K562 (cell line): ENCODE measurements around the gene BTG2. TPM values are rescaled to one million over a fixed set of nuclear protein-coding genes. Genes with fewer than 3 reads are reported as not detected.

Experiments
- CBFA2T2 ChIP-seq: fragments of 450-650 bp; conservative IDR thresholded peaks from 2 replicates; pipeline ENCODE4 v1.6.1; 2017; ENCODE audit warnings: mild to moderate bottlenecking
- CBX8 ChIP-seq: fragments of 200-600 bp; sonication (generic); IDR thresholded peaks from 2 replicates; pipeline ENCODE4 v1.6.1; 2012; ENCODE audit warnings: borderline replicate concordance, mixed run types, low read depth, mild to moderate bottlenecking, moderate library complexity, mixed read lengths, low read length, control low read depth, inconsistent platforms; ENCODE audit not compliant: poor library complexity, severe bottlenecking; ENCODE audit errors: extremely low read depth
- CEBPZ ChIP-seq: fragments of 150-350 bp; IDR thresholded peaks from 2 replicates; pipeline ENCODE4 v1.6.1; 2014; ENCODE audit warnings: low read depth, mild to moderate bottlenecking, low read length, borderline replicate concordance
- CREB1 ChIP-seq, 2 experiments: sonication (generic) in 1 of 2; formaldehyde crosslinking in 1 of 2; IDR thresholded peaks; 2 replicates each; pipeline versions ENCODE4 v1.6.1 to v1.8.0; 2012 to 2022; ENCODE audit warnings: inconsistent platforms in 1 of 2, mild to moderate bottlenecking in 1 of 2, missing genetic modification reagents in 1 of 2, moderate library complexity in 1 of 2
- DLX4 ChIP-seq: fragments of 250-450 bp; sonication (Bioruptor Pico); IDR thresholded peaks from 2 replicates; pipeline ENCODE4 v1.6.1; 2021; ENCODE audit warnings: mild to moderate bottlenecking
- EHMT2 ChIP-seq: fragments of 450-650 bp; IDR thresholded peaks from 2 replicates; pipeline ENCODE4 v1.6.1; 2018; ENCODE audit warnings: antibody characterized with exemption
- ELF4 ChIP-seq: fragments of 450-650 bp; formaldehyde crosslinking; IDR thresholded peaks from 2 replicates; pipeline ENCODE4 v1.4.0; 2022; ENCODE audit warnings: missing genetic modification characterization
- ESRRB ChIP-seq: fragments of 250-450 bp; sonication (Bioruptor Pico); IDR thresholded peaks from 2 replicates; pipeline ENCODE4 v1.5.0; 2020; ENCODE audit warnings: mild to moderate bottlenecking, moderate library complexity, borderline replicate concordance
- FOXP1 ChIP-seq: sonication (generic); formaldehyde crosslinking; IDR thresholded peaks from 2 replicates; pipeline ENCODE4 v1.8.0; 2022; ENCODE audit warnings: mild to moderate bottlenecking, missing genetic modification reagents
- GATA2 ChIP-seq: sonication (generic); formaldehyde crosslinking; IDR thresholded peaks from 2 replicates; pipeline ENCODE4 v1.4.0; 2020; ENCODE audit warnings: mild to moderate bottlenecking, missing genetic modification reagents
- HCFC1 ChIP-seq: IDR thresholded peaks from 2 replicates; pipeline ENCODE4 v1.6.1; 2012; ENCODE audit warnings: low read depth, low read length, improper control_type of control experiment
- HDAC1 ChIP-seq, 2 experiments: fragments of 450-650 bp; IDR thresholded peaks; 2 replicates each; pipeline ENCODE4 v1.6.1; 2016 to 2017; ENCODE audit warnings: inconsistent platforms in 1 of 2, mild to moderate bottlenecking in 1 of 2, moderate library complexity in 1 of 2
- MBD2 ChIP-seq: sonication (generic); IDR thresholded peaks from 2 replicates; pipeline ENCODE4 v1.6.1; 2016; ENCODE audit warnings: low read depth, borderline replicate concordance
- MTF1 ChIP-seq: fragments of 250-450 bp; sonication (Bioruptor Pico); IDR thresholded peaks from 2 replicates; pipeline ENCODE4 v1.9.0; 2021; ENCODE audit warnings: moderate library complexity, mild to moderate bottlenecking, inconsistent platforms, borderline replicate concordance
- NFATC3 ChIP-seq: fragments of 450-650 bp; IDR thresholded peaks from 2 replicates; pipeline ENCODE4 v1.6.1; 2017; ENCODE audit warnings: mild to moderate bottlenecking
- PHB2 ChIP-seq: fragments of 450-650 bp; IDR thresholded peaks from 2 replicates; pipeline ENCODE4 v1.6.1; 2017; ENCODE audit warnings: low read depth
- POLR2G ChIP-seq: fragments of 200-400 bp; formaldehyde crosslinking; IDR thresholded peaks from 2 replicates; pipeline ENCODE4 v1.6.1; 2017; ENCODE audit warnings: low read depth, mild to moderate bottlenecking, antibody characterized with exemption, low read length, moderate library complexity
- SP2 ChIP-seq: IDR thresholded peaks from 2 replicates; pipeline ENCODE4 v1.6.1; 2011; ENCODE audit warnings: mild to moderate bottlenecking, low read depth, low read length, moderate library complexity; ENCODE audit not compliant: poor library complexity, severe bottlenecking; ENCODE audit errors: extremely low read depth
- TAF15 ChIP-seq: fragments of 200-400 bp; formaldehyde crosslinking; IDR thresholded peaks from 2 replicates; pipeline ENCODE4 v1.6.1; 2017; ENCODE audit warnings: mild to moderate bottlenecking, low read depth, low read length, moderate library complexity
- TAL1 ChIP-seq: fragments of 450-650 bp; IDR thresholded peaks from 2 replicates; pipeline ENCODE4 v1.6.1; 2016; ENCODE audit warnings: mild to moderate bottlenecking
- ZFX ChIP-seq: sonication (generic); formaldehyde crosslinking; IDR thresholded peaks from 2 replicates; pipeline ENCODE4 v1.8.0; 2022; ENCODE audit warnings: mild to moderate bottlenecking, missing genetic modification reagents, moderate library complexity
- ZNF696 ChIP-seq: fragments of 250-450 bp; sonication (Bioruptor Pico); conservative IDR thresholded peaks from 2 replicates; pipeline ENCODE4 v1.4.0; 2020; ENCODE audit warnings: mild to moderate bottlenecking, moderate library complexity
- ZNF77 ChIP-seq: fragments of 250-450 bp; sonication (Bioruptor Pico); IDR thresholded peaks from 2 replicates; pipeline ENCODE4 v1.5.0; 2020
- polyA plus RNA-seq, 8 experiments: library from polyadenylated mRNA; depleted of rRNA in 4 of 8; stranded (reverse) in 5 of 8; unstranded in 3 of 8; fragments of >200 nt; fragmentation: Nextera tagmentation in 2 of 8; fragmentation: Illumina TruSeq in 1 of 8; extraction: Ambion mirVana in 2 of 8; extraction: Trizol in 1 of 8; gene quantifications; 2 replicates each; pipeline versions ENCODE4 v1.2.1 to v1.2.3, GENCODE V29; 2011 to 2014; ENCODE audit warnings: inconsistent platforms in 1 of 8, missing spikeins in 1 of 8
- total RNA-seq, 7 experiments: library from RNA; depleted of rRNA in 6 of 7; stranded (reverse); fragments of >200 nt in 6 of 7; fragmentation: Illumina TruSeq in 2 of 7; extraction: Trizol in 2 of 7; gene quantifications; 2 replicates each; pipeline versions ENCODE4 v1.2.1 to v1.2.3, GENCODE V29; 2011 to 2021; ENCODE audit warnings: low replicate concordance in 1 of 7
- TF ChIP-seq, protein P1 (sequence below): fragments of 450-650 bp; IDR thresholded peaks from 2 replicates; pipeline ENCODE4 v1.6.1; 2014; ENCODE audit warnings: low read depth, mild to moderate bottlenecking, moderate library complexity, borderline replicate concordance

The BTG2 gene
- total and polyA plus RNA-seq, 9 of the 15 experiments (the other 6 are each of a cell fraction or from before 2014, with no cell fraction given), result 2.3 to 41.9 (median 8.7) TPM

- TF ChIP-seq, protein P1, sequence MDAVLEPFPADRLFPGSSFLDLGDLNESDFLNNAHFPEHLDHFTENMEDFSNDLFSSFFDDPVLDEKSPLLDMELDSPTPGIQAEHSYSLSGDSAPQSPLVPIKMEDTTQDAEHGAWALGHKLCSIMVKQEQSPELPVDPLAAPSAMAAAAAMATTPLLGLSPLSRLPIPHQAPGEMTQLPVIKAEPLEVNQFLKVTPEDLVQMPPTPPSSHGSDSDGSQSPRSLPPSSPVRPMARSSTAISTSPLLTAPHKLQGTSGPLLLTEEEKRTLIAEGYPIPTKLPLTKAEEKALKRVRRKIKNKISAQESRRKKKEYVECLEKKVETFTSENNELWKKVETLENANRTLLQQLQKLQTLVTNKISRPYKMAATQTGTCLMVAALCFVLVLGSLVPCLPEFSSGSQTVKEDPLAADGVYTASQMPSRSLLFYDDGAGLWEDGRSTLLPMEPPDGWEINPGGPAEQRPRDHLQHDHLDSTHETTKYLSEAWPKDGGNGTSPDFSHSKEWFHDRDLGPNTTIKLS, result no peak
- TF ChIP-seq HDAC1 (IDR thresholded peaks at IDR 0.05) (peak in 1 of 2 experiments; percentile 34; a peak in 1 of 4 replicates), MBD2 (peak; percentile 36; the same call in 1 of the 2 replicates), POLR2G (peak; percentile 81), GATA2 (CRISPR knock-in tag) (no peak), CBX8 (no peak), PHB2 (no peak), ZNF696 (CRISPR knock-in tag) (no peak), NFATC3 (no peak), MTF1 (no peak), CBFA2T2 (no peak), CEBPZ (no peak), ZNF77 (no peak), TAL1 (no peak), TAF15 (no peak), SP2 (no peak), ELF4 (CRISPR knock-in tag) (0 out of 2 replicates have a peak, but pooled peaks have one; percentile 4), EHMT2 (no peak), FOXP1 (CRISPR knock-in tag) (no peak), DLX4 (no peak), ESRRB (CRISPR knock-in tag) (no peak), CREB1 (IDR thresholded peaks at IDR 0.05) (no peak), CREB1 (CRISPR knock-in tag; IDR thresholded peaks at IDR 0.05) (peak; percentile 18; the same call in 1 of the 2 replicates), HCFC1 (no peak), ZFX (CRISPR knock-in tag) (no peak)
Measured at GRCh38 chr1:203326830-203327683, 21.7 kb downstream of the BTG2 start (continued).
